ENCODE results near the gene GART. TPM values are rescaled to one million over a fixed set of nuclear protein-coding genes. Genes with fewer than 3 reads are reported as not detected.
A peak's percentile ranks its signal among the peaks of the same experiment; 100 is the strongest.
"Not testable (repeated sequence)": the region's sequence is repeated elsewhere in the genome, so short reads cannot be mapped to it uniquely, and the experiment has no call there.

Gene GART
- total RNA-seq, 1 donor from 2014 or later, result 76.1 TPM

DNA sequence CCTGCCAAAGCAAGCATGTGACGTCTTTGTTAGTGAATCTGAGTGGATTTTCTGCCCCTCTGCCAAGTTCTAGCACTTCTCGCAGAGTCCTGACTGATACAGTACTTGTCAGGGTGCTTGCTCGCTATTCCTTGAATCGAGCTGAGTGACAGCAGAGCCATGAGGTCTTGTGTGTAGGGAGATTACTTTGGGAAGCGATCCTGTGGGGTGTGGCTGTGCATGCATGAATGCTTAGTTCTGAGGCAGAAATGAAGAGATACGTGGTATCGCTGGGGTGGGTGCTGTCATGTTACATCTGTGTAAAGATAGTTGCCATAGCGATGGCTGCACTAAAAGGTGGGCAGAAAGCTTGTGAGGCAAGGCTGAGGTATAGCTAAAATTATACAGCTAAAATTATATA is 31.1 kb downstream of the GART start:
- TF ChIP-seq, protein P1, sequence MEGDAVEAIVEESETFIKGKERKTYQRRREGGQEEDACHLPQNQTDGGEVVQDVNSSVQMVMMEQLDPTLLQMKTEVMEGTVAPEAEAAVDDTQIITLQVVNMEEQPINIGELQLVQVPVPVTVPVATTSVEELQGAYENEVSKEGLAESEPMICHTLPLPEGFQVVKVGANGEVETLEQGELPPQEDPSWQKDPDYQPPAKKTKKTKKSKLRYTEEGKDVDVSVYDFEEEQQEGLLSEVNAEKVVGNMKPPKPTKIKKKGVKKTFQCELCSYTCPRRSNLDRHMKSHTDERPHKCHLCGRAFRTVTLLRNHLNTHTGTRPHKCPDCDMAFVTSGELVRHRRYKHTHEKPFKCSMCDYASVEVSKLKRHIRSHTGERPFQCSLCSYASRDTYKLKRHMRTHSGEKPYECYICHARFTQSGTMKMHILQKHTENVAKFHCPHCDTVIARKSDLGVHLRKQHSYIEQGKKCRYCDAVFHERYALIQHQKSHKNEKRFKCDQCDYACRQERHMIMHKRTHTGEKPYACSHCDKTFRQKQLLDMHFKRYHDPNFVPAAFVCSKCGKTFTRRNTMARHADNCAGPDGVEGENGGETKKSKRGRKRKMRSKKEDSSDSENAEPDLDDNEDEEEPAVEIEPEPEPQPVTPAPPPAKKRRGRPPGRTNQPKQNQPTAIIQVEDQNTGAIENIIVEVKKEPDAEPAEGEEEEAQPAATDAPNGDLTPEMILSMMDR (IDR thresholded peaks at IDR 0.05; ENCODE audit: unreplicated experiment), result no peak
- H3K27me3 Mint-ChIP-seq (ENCODE audit: unreplicated experiment), result no peaks in the 10 kb centered on the region
- H3K27ac Mint-ChIP-seq (ENCODE audit: unreplicated experiment), result no peak overlapping the region
- no peak overlapping the region for H3K4me3 Mint-ChIP-seq (ENCODE audit: unreplicated experiment)
- no peaks in the 10 kb centered on the region for H3K9me3 Mint-ChIP-seq (ENCODE audit: unreplicated experiment)
- no peaks in the 10 kb centered on the region for H3K4me1 Mint-ChIP-seq (ENCODE audit: unreplicated experiment)
- no peak for DNase-seq (ENCODE audit: low spot score)
- peaks cover 51% of the 10 kb centered on the region for H3K36me3 Mint-ChIP-seq (ENCODE audit: low read depth, unreplicated experiment)

DNA sequence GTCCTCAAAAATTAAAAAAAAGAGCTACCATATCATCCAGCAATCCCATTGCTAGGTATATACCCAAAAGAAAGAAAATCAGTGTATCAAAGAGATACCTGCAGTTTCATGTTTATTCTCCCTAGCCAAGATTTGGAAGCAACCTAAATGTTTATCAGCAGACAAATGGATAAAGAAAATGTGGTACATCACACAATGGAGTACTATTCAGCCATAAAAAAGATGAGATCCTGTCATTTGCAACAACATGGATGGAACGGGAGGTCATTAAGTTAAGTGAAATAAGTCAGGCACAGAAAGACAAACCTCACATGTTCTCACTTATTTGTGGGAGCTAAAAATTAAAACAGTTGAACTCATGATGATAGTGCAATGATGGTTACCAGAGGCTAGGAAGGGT is 34.9 kb downstream of the GART start:
- DNase-seq (ENCODE audit: low spot score); H3K9me3 Mint-ChIP-seq (ENCODE audit: unreplicated experiment); H3K4me1 Mint-ChIP-seq (ENCODE audit: unreplicated experiment); H3K27ac Mint-ChIP-seq (ENCODE audit: unreplicated experiment); H3K27me3 Mint-ChIP-seq (ENCODE audit: unreplicated experiment): not testable (repeated sequence)
- peak overlapping the region; percentile 4 for H3K4me3 Mint-ChIP-seq (ENCODE audit: unreplicated experiment)
- H3K36me3 Mint-ChIP-seq (ENCODE audit: low read depth, unreplicated experiment), result peaks cover 48% of the 10 kb centered on the region

DNA sequence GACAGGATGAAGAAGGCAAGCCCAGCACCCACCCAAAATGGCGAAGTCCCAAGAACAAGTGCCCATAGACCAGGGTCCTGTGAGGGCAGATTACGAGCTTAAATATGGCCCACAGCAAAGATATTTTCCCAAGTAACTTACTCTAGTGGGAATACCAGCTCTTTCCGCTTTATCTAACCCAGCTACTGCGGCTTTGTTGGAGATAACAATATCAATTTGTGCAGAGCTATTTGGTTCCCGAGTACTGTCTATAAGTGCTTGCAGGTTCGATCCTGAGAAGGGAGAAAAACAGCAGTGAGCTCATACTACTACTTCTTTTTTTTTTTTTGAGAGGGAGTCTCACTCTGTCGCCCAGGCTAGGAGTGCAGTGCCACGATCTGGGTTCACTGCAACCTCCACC is 36.1 kb downstream of the GART start:
- Mint-ChIP-seq H3K9me3 (ENCODE audit: unreplicated experiment) (no peaks in the 10 kb centered on the region), H3K27me3 (ENCODE audit: unreplicated experiment) (no peaks in the 10 kb centered on the region), H3K36me3 (ENCODE audit: low read depth, unreplicated experiment) (peaks cover 39% of the 10 kb centered on the region), H3K27ac (ENCODE audit: unreplicated experiment) (no peak overlapping the region), H3K4me1 (ENCODE audit: unreplicated experiment) (no peaks in the 10 kb centered on the region), H3K4me3 (ENCODE audit: unreplicated experiment) (no peak overlapping the region)
- no peak for DNase-seq (ENCODE audit: low spot score)
- TF ChIP-seq, protein P1 (IDR thresholded peaks at IDR 0.05; ENCODE audit: unreplicated experiment), result no peak

DNA sequence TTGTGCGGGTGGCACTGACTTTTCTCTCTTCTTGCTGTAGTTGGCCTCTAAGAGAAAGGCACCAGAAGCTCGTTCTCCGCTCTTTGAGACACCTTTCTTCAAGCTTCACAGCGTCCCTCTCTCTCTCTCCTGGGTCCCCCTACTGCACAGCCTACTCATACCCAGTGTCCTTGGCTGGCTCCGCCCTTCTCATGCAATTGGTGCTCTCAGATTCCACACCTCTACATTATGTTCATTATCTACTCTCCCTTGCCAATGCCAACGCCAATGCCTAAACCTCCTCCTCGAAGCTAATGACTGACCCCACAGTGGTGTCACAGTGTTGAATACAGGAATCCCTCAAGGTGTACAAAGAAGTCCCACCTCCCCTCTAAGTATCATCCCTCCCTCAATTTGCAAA is 45.6 kb downstream of the GART start:
- H3K27me3 Mint-ChIP-seq (ENCODE audit: unreplicated experiment), result peaks cover 1% of the 10 kb centered on the region
- DNase-seq (ENCODE audit: low spot score), result no peak
- TF ChIP-seq, protein P1 (IDR thresholded peaks at IDR 0.05; ENCODE audit: unreplicated experiment), result no peak
- peaks cover 5% of the 10 kb centered on the region for H3K4me1 Mint-ChIP-seq (ENCODE audit: unreplicated experiment)
- no peak overlapping the region for H3K27ac Mint-ChIP-seq (ENCODE audit: unreplicated experiment)
- no peak overlapping the region for H3K4me3 Mint-ChIP-seq (ENCODE audit: unreplicated experiment)
- H3K9me3 Mint-ChIP-seq (ENCODE audit: unreplicated experiment), result no peaks in the 10 kb centered on the region
- no peaks in the 10 kb centered on the region for H3K36me3 Mint-ChIP-seq (ENCODE audit: low read depth, unreplicated experiment)

DNA sequence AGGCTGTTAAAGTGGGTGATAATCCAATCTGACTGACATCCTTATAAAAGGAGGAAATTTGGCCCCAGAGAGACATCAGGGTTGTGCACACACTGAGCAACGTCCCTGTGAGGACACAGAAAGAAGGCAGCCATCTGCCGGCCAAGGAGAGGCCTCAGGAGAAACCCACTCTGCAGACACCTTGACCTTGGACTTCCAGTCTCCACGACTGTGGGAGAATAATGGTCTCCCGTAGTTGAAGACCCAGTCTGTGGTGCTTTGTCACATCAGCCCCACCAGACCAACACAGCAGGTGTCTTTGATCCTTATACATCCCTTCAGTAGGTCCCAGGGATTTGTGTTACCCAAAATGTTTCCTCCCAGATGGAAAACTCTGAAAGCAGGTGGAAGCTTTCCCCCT is 46.2 kb downstream of the GART start:
- peaks cover 5% of the 10 kb centered on the region for H3K4me1 Mint-ChIP-seq (ENCODE audit: unreplicated experiment)
- H3K36me3 Mint-ChIP-seq (ENCODE audit: low read depth, unreplicated experiment), result peaks cover 3% of the 10 kb centered on the region
- H3K9me3 Mint-ChIP-seq (ENCODE audit: unreplicated experiment), result no peaks in the 10 kb centered on the region
- peaks cover 1% of the 10 kb centered on the region for H3K27me3 Mint-ChIP-seq (ENCODE audit: unreplicated experiment)
- no peak overlapping the region for H3K27ac Mint-ChIP-seq (ENCODE audit: unreplicated experiment)
- H3K4me3 Mint-ChIP-seq (ENCODE audit: unreplicated experiment), result no peak overlapping the region
- TF ChIP-seq, protein P1 (IDR thresholded peaks at IDR 0.05; ENCODE audit: unreplicated experiment), result no peak
- no peak for DNase-seq (ENCODE audit: low spot score)

DNA sequence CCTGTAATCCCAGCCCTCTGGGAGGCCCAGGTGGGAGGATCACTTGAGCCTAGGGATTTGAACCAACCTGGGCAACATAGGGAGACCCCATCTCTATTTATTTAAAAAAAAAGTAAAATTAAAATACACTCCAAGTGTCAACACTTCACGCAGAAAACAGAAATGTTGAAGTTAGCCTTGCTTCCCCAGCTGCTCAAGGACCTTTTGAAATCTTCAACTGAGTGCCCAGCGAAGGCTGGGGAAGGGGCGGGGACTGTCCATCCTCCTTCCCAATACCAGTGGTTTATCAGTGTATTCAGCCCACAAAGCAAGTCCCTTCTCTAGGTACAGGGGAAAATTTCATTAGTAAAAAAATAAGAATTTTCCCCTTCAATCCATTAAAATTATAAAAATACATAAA is 48.2 kb downstream of the GART start:
- H3K36me3 Mint-ChIP-seq (ENCODE audit: low read depth, unreplicated experiment), result peaks cover 6% of the 10 kb centered on the region
- H3K9me3 Mint-ChIP-seq (ENCODE audit: unreplicated experiment), result no peaks in the 10 kb centered on the region
- H3K27ac Mint-ChIP-seq (ENCODE audit: unreplicated experiment), result no peak overlapping the region
- DNase-seq (ENCODE audit: low spot score), result no peak
- H3K4me3 Mint-ChIP-seq (ENCODE audit: unreplicated experiment), result no peak overlapping the region
- TF ChIP-seq, protein P1 (IDR thresholded peaks at IDR 0.05; ENCODE audit: unreplicated experiment), result no peak
- no peaks in the 10 kb centered on the region for H3K27me3 Mint-ChIP-seq (ENCODE audit: unreplicated experiment)
- peaks cover 5% of the 10 kb centered on the region for H3K4me1 Mint-ChIP-seq (ENCODE audit: unreplicated experiment)
